Epithelial cell of proximal tubule (primary cell): Measurements from ENCODE around the gene NUP62CL. TPM values are rescaled to one million over a fixed set of nuclear protein-coding genes. Genes with fewer than 3 reads are reported as not detected.
A peak's percentile ranks its signal among the peaks of the same experiment; 100 is the strongest.

Experiments
- DNase-seq: peaks from one replicate; pipeline ENCODE4 v3.0.0-alpha.2; 2011; ENCODE audit warnings: low read depth
- H3K4me3 ChIP-seq: 2 replicates; pipeline ENCODE4 v1.5.1; 2011; ENCODE audit warnings: low read depth, mild to moderate bottlenecking, low read length
- total RNA-seq: library from RNA; depleted of rRNA; stranded (reverse); fragments of >200 nt; gene quantifications from 2 replicates; pipeline ENCODE4 v1.2.3, GENCODE V29; 2015
- TF ChIP-seq, protein P1 (sequence below): conservative IDR thresholded peaks from 2 replicates; pipeline ENCODE4 v1.5.1; 2012; ENCODE audit warnings: low read depth, mild to moderate bottlenecking, low read length

Gene NUP62CL
- total RNA-seq, 1 donor from 2014 or later: 14.8 TPM

DNA sequence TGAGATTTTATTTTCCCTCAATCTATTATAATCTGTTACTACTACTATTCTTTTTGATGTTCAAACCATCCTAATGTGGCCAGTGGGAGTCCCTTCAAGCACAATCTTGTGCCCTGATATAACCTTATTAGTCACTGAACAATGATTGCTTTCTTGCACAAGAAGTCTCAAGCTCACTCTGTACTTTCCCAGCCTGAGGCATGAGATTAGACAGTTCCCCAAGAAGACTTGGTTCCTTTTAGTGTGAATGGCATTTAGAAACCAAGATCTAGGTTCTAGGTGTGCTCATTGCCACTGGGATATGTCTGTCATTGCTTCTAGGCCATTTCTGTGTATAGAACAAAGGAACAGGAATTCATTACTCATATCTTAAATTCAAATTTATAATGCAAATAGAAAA is 59.6 kb downstream of the NUP62CL start:
- TF ChIP-seq, protein P1, sequence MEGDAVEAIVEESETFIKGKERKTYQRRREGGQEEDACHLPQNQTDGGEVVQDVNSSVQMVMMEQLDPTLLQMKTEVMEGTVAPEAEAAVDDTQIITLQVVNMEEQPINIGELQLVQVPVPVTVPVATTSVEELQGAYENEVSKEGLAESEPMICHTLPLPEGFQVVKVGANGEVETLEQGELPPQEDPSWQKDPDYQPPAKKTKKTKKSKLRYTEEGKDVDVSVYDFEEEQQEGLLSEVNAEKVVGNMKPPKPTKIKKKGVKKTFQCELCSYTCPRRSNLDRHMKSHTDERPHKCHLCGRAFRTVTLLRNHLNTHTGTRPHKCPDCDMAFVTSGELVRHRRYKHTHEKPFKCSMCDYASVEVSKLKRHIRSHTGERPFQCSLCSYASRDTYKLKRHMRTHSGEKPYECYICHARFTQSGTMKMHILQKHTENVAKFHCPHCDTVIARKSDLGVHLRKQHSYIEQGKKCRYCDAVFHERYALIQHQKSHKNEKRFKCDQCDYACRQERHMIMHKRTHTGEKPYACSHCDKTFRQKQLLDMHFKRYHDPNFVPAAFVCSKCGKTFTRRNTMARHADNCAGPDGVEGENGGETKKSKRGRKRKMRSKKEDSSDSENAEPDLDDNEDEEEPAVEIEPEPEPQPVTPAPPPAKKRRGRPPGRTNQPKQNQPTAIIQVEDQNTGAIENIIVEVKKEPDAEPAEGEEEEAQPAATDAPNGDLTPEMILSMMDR: no peak
- peak; percentile 50 for DNase-seq
- no peak overlapping the region for H3K4me3 ChIP-seq

DNA sequence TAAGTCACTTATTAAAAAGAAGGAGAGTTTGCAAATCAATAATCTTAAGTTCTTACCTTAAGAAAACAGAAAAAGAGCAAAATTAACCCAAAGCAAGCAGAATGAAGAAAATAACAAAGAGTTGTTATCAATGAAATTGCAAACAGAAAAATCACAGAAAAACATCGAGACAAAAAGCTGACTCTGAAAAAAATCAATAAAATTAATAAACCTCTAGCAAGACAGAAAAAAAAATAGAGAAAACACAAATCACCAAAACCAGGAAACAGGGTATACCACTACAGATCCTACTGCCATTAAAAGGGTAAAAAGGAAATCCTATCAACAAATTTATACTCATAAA is 70.3 kb downstream of the NUP62CL start:
- no peak overlapping the region for H3K4me3 ChIP-seq
- TF ChIP-seq, protein P1: no peak
- no peak for DNase-seq

DNA sequence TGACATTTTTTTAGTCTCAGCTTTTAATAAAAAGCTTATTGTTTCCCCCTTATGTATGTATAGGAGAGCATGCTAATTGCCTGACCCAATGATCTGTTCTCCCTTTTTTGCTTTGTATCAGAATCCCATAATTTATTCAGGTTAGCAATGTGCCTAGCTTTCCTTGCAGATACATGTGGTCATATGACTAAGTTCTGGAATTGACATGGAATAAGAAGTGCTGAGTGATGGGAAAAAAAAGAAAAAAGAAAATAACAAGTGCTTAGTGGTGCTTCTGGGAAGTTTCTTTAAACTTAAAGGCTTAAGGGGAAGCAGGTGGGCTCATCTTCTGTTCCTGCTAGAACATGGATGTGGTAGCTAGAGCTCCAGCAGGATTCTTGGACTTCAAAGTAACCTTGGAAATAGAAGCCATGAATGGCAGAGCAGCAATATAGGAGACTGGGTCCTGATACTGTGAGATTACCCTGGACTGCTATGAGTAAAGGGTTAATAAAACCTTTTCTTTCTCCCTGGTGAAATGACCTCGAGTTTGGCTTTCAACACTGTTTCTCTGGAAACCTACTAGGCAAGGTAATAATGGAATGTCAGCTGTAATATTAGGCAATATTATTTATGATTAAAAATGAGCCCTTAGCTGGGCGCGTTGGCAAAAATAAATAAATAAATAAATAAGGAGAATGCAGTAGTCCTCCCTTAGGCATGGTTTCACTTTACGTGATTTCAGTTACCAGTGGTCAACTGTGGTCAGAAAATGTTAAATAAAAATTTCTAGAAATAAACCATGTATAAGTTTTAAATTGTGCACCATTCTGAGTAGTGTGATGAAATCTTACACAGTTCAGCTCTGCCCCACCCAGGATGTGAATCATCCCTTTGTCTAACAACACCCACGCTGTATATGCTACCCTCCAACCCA is 70.9 kb downstream of the NUP62CL start:
- H3K4me3 ChIP-seq: no peak overlapping the region
- DNase-seq: peak; percentile 52
- TF ChIP-seq, protein P1: no peak

DNA sequence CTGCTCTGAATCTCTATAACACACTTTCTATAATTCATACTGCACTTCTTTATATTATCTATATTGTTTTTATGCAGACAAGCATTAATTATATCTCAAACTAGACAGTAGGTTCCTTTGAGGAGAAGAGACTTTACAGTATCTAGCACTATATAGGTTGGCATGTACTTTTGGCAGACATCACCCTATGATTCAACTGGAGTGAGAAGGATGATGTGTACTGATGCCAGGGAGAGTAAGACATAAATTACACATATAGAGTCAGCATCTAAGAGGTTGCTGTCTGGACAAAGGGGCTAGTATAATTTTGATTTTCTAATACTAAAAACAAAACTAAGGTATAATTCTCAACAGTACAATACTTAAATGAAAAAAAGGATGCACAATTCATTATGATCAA is 82.5 kb downstream of the NUP62CL start:
- no peak for DNase-seq
- H3K4me3 ChIP-seq: no peak overlapping the region
- TF ChIP-seq, protein P1: no peak

DNA sequence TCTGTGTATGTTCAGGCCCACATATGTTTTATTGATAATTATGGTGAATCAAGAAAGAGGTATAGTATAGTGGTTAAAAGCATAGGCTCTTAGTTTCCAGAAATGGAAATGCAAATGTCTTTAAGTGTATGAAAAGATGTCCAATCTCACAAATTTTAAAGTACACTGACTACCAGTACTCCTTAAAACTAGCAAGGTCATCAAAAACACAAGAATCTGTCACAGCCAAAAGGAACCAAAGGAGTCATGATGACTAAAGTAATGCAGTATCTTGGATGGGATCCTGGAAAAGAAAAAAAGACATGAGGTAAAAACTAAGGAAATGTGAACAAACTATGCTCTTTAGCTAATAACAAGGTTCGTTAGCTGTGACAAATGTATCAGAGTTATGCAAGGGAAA is 87.0 kb downstream of the NUP62CL start:
- TF ChIP-seq, protein P1: no peak
- H3K4me3 ChIP-seq: peak overlapping the region; percentile 72
- no peak for DNase-seq

DNA sequence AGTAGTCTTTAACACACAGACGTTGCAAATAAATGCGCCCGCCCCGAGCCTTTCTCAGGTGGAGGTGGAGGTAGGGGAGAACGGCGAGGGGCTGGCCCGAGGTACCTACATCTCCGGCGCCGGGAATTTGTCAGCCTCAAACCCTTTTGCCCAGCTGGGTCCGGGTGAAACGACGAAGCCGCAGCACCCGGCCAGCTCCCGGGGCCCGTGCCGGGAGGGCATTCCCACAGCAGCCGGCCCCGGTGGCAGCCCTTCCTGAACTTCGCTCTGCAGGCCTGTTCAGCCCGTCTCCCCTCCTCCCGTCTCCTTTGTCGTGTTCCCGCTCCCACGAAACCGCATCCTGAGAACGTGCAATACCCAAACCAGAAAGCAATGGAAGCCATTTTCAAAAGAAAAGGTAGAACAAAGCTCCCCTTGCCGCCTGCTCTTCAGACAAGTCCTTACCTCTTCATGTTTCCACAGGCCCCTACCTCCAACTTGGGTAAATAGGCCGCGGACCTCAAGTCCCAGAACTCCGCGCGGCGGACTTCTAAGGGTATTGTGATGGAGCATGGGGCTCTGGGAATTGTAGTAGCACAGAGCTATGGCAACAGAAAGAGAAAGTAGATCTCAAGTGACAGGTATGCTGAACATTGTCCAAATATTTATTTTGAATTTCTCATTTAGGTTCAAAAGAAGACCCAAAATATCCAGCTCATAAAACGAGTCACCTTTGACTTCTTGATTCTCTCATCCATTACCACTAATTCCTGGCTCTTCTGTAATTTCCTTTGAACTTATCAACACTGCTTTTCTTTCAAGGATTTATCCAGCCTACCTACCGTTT is 87.7 kb downstream of the NUP62CL start, which contains the start of gene RBM41:
Gene RBM41 (minus strand): TSS at position 501 of the 826 bp plus-strand sequence. CDS start 49 bp downstream, at position 452.
- peak; percentile 39 for DNase-seq
- peak within 1 kb of the TSS; percentile 72 for H3K4me3 ChIP-seq
- TF ChIP-seq, protein P1: no peak
